IPS-11a (cell line): ENCODE results near the gene TMEM245.
"Not testable (repeated sequence)": the region's sequence is repeated elsewhere in the genome, so short reads cannot be mapped to it uniquely, and the experiment has no call there.

Experiments
- H3K4me3 ChIP-seq: one replicate; pipeline ENCODE4 v1.5.1; 2013; ENCODE audit warnings: low read depth, low read length, control low read depth

TMEM245 gene

GRCh38 chr9:109072133-109072692 is 47.5 kb downstream of the TMEM245 start:
- no peak overlapping the region for H3K4me3 ChIP-seq

GRCh38 chr9:109068764-109069163 is 51.0 kb downstream of the TMEM245 start:
- H3K4me3 ChIP-seq: no peak overlapping the region

- H3K4me3 ChIP-seq: no peak overlapping the region
Measured at GRCh38 chr9:109064963-109065702, 54.6 kb downstream of the TMEM245 start.

- H3K4me3 ChIP-seq: no peak overlapping the region
Measured at GRCh38 chr9:109063760-109064159, 56.0 kb downstream of the TMEM245 start.

GRCh38 chr9:109062543-109062942 is 57.2 kb downstream of the TMEM245 start:
- no peak overlapping the region for H3K4me3 ChIP-seq

- no peak overlapping the region for H3K4me3 ChIP-seq
Measured at GRCh38 chr9:109060191-109060590, 59.6 kb downstream of the TMEM245 start.

- not testable (repeated sequence) for H3K4me3 ChIP-seq
Measured at GRCh38 chr9:109053121-109053520, 66.6 kb downstream of the TMEM245 start.

- no peak overlapping the region for H3K4me3 ChIP-seq
Measured at GRCh38 chr9:109052416-109052815, 67.3 kb downstream of the TMEM245 start.

GRCh38 chr9:109051733-109052132 is 68.0 kb downstream of the TMEM245 start:
- no peak overlapping the region for H3K4me3 ChIP-seq

GRCh38 chr9:109050444-109050843 is 69.3 kb downstream of the TMEM245 start:
- no peak overlapping the region for H3K4me3 ChIP-seq

- no peak overlapping the region for H3K4me3 ChIP-seq
Measured at GRCh38 chr9:109048822-109049221, 70.9 kb downstream of the TMEM245 start.

- no peak overlapping the region for H3K4me3 ChIP-seq
Measured at GRCh38 chr9:109047259-109047658, 72.5 kb downstream of the TMEM245 start.

GRCh38 chr9:109046346-109046745 is 73.4 kb downstream of the TMEM245 start:
- no peak overlapping the region for H3K4me3 ChIP-seq

- H3K4me3 ChIP-seq: no peak overlapping the region
Measured at GRCh38 chr9:109043578-109043977, 76.2 kb downstream of the TMEM245 start.

GRCh38 chr9:109040571-109040970 is 79.2 kb downstream of the TMEM245 start:
- no peak overlapping the region for H3K4me3 ChIP-seq

GRCh38 chr9:109039539-109039938 is 80.2 kb downstream of the TMEM245 start:
- H3K4me3 ChIP-seq: no peak overlapping the region

- no peak overlapping the region for H3K4me3 ChIP-seq
Measured at GRCh38 chr9:109037946-109038715, 81.6 kb downstream of the TMEM245 start.

GRCh38 chr9:109036744-109037680 is 82.7 kb downstream of the TMEM245 start:
- H3K4me3 ChIP-seq: no peak overlapping the region

GRCh38 chr9:109035684-109036423 is 83.9 kb downstream of the TMEM245 start:
- H3K4me3 ChIP-seq: no peak overlapping the region
